A673 (cell line): ENCODE results near the gene ANK2.

ENCODE experiments used
- CTCF ChIP-seq: fragments of 300-800, 200-600 bp; sonication (generic); conservative IDR thresholded peaks from 2 replicates; pipeline ENCODE4 v1.5.1; 2017; ENCODE audit warnings: low read depth, mild to moderate bottlenecking, antibody characterized with exemption, low read length, moderate library complexity, mixed read lengths
- EZH2 ChIP-seq: fragments of 200-600 bp; sonication (generic); IDR thresholded peaks from 2 replicates; pipeline ENCODE4 v1.6.1; 2017; ENCODE audit warnings: borderline replicate concordance, low read depth, mild to moderate bottlenecking, mixed read lengths, antibody characterized with exemption, low read length; ENCODE audit not compliant: poor library complexity, severe bottlenecking

- no peak for TF ChIP-seq CTCF
- no peak for TF ChIP-seq EZH2
Observed at GRCh38 chr4:113088050-113088449, 38.6 kb downstream of the ANK2 start.
